Esophagus muscularis mucosa (tissue), 4 donors: ENCODE results near the gene TLE4.

Source experiments
- CTCF ChIP-seq, 3 experiments: fragments of 200-600 bp in 2 of 3; fragments of 450-650 bp in 1 of 3; sonication (generic) in 2 of 3; IDR thresholded peaks; one replicate each; pipeline ENCODE4 v1.5.1; 2017 to 2019; ENCODE audit warnings: antibody characterized with exemption in 3 of 3, mild to moderate bottlenecking in 2 of 3, moderate library complexity in 1 of 3
- EP300 ChIP-seq: sonication (generic); formaldehyde crosslinking; IDR thresholded peaks from one replicate; pipeline ENCODE4 v1.6.1; 2017; ENCODE audit warnings: antibody characterized with exemption
- POLR2A ChIP-seq: fragments of 450-650 bp; IDR thresholded peaks from one replicate; pipeline ENCODE4 v1.6.1; 2017; ENCODE audit warnings: antibody characterized with exemption, moderate library complexity, mild to moderate bottlenecking, low read depth

- no peak for TF ChIP-seq CTCF (IDR thresholded peaks at IDR 0.05)
- no peak for TF ChIP-seq POLR2A
- no peak for TF ChIP-seq EP300
Observed at GRCh38 chr9:79642671-79643070, 70.9 kb downstream of the TLE4 start.
